ENCODE data around the gene STARD9. TPM values are rescaled to one million over a fixed set of nuclear protein-coding genes. Genes with fewer than 3 reads are reported as not detected.

Gene STARD9
- total RNA-seq, 2 donors from 2014 or later = 0.97 to 2.9 TPM

- Mint-ChIP-seq H3K36me3 (ENCODE audit: low read depth) (no peaks in the 10 kb centered on the region), H3K27me3 (ENCODE audit: insufficient read depth) (no peaks in the 10 kb centered on the region), H3K4me1 (peaks cover 2% of the 10 kb centered on the region), H3K9me3 (no peaks in the 10 kb centered on the region), H3K27ac (no peak overlapping the region), H3K4me3 (no peak overlapping the region)
- Histone ChIP-seq H3K27ac (ENCODE audit: low read depth, low read length) (no peak overlapping the region), H3K9ac (ENCODE audit: extremely low read depth, low read length, poor library complexity, severe bottlenecking) (no peak overlapping the region), H3K4me3 (ENCODE audit: low read length) (no peak overlapping the region), H3K9me3 (ENCODE audit: control insufficient read depth, low read length) (no peaks in the 10 kb centered on the region), H3K27me3 (ENCODE audit: control insufficient read depth, insufficient read depth, low read length, poor library complexity, severe bottlenecking) (no peaks in the 10 kb centered on the region), H3K36me3 (ENCODE audit: control insufficient read depth, insufficient read depth, low read length) (no peaks in the 10 kb centered on the region), H3K4me1 (ENCODE audit: control insufficient read depth, insufficient read depth, low read length) (no peaks in the 10 kb centered on the region)
- no peak for TF ChIP-seq CTCF (conservative IDR thresholded peaks at IDR 0.05)
- no peak for DNase-seq
- WGBS, 2 experiments (ENCODE audit: insufficient coverage in 1 of 2, insufficient read length in 1 of 2) = 92 to 100% methylated on average over 1 to 2 of the region's 2 CpGs
Observed at GRCh38 chr15:42710662-42711061, 135.3 kb downstream of the STARD9 start.

- Histone ChIP-seq H3K27ac (ENCODE audit: low read depth, low read length) (no peak overlapping the region), H3K36me3 (ENCODE audit: control insufficient read depth, insufficient read depth, low read length) (no peaks in the 10 kb centered on the region), H3K9ac (ENCODE audit: extremely low read depth, low read length, poor library complexity, severe bottlenecking) (no peak overlapping the region), H3K4me3 (ENCODE audit: low read length) (no peak overlapping the region), H3K4me1 (ENCODE audit: control insufficient read depth, insufficient read depth, low read length) (no peaks in the 10 kb centered on the region), H3K27me3 (ENCODE audit: control insufficient read depth, insufficient read depth, low read length, poor library complexity, severe bottlenecking) (no peaks in the 10 kb centered on the region), H3K9me3 (ENCODE audit: control insufficient read depth, low read length) (no peaks in the 10 kb centered on the region)
- Mint-ChIP-seq H3K27me3 (ENCODE audit: insufficient read depth) (no peaks in the 10 kb centered on the region), H3K9me3 (no peaks in the 10 kb centered on the region), H3K36me3 (ENCODE audit: low read depth) (no peaks in the 10 kb centered on the region), H3K27ac (no peak overlapping the region), H3K4me1 (peaks cover 2% of the 10 kb centered on the region), H3K4me3 (no peak overlapping the region)
- no peak for DNase-seq
- 91% methylated on average over 2 of the region's 3 CpGs; no CpG with 5 or more reads in 1 of the 2 experiments for WGBS, 2 experiments (ENCODE audit: insufficient coverage in 1 of 2, insufficient read length in 1 of 2)
- TF ChIP-seq CTCF (conservative IDR thresholded peaks at IDR 0.05) = no peak
Observed at GRCh38 chr15:42711746-42712145, 136.3 kb downstream of the STARD9 start.

- Mint-ChIP-seq H3K9me3 (no peaks in the 10 kb centered on the region), H3K27me3 (ENCODE audit: insufficient read depth) (no peaks in the 10 kb centered on the region), H3K4me1 (peaks cover 2% of the 10 kb centered on the region), H3K36me3 (ENCODE audit: low read depth) (no peaks in the 10 kb centered on the region), H3K27ac (no peak overlapping the region), H3K4me3 (no peak overlapping the region)
- no peaks in the 10 kb centered on the region for H3K36me3 ChIP-seq (ENCODE audit: control insufficient read depth, insufficient read depth, low read length)
- 89 to 93% methylated on average over 3 to 4 of the region's 4 CpGs for WGBS, 2 experiments (ENCODE audit: insufficient coverage in 1 of 2, insufficient read length in 1 of 2)
- H3K9ac ChIP-seq (ENCODE audit: extremely low read depth, low read length, poor library complexity, severe bottlenecking) = no peak overlapping the region
- no peaks in the 10 kb centered on the region for H3K4me1 ChIP-seq (ENCODE audit: control insufficient read depth, insufficient read depth, low read length)
- no peak overlapping the region for H3K27ac ChIP-seq (ENCODE audit: low read depth, low read length)
- no peak for TF ChIP-seq CTCF (conservative IDR thresholded peaks at IDR 0.05)
- no peaks in the 10 kb centered on the region for H3K27me3 ChIP-seq (ENCODE audit: control insufficient read depth, insufficient read depth, low read length, poor library complexity, severe bottlenecking)
- H3K9me3 ChIP-seq (ENCODE audit: control insufficient read depth, low read length) = no peaks in the 10 kb centered on the region
- no peak overlapping the region for H3K4me3 ChIP-seq (ENCODE audit: low read length)
- DNase-seq = no peak
Observed at GRCh38 chr15:42712584-42712983, 137.2 kb downstream of the STARD9 start.
